ENCODE results near the gene SLC13A4. TPM values are rescaled to one million over a fixed set of nuclear protein-coding genes. Genes with fewer than 3 reads are reported as not detected.

The SLC13A4 gene
- total RNA-seq, 2 experiments from 2014 or later, result not detected

GRCh38 chr7:135645296-135645904, 82.6 kb downstream of the SLC13A4 start:
- intact Hi-C loops (cut with micrococcal nuclease; ENCODE audit: unreplicated experiment), result loop anchor here (2.0 to 5.0 kb wide), 2 partner anchors 133 to 363 kb away; no protein-coding TSS in a partner anchor
- no peak overlapping the region for H3K4me2 ChIP-seq (ENCODE audit: low read length)
- H3K4me1 ChIP-seq (ENCODE audit: insufficient read depth, low read length, poor library complexity, severe bottlenecking), result no peaks in the 10 kb centered on the region
- TF ChIP-seq EZH2phosphoT487 (IDR thresholded peaks at IDR 0.05; ENCODE audit: borderline replicate concordance, low read depth, low read length) (no peak), CTCF (conservative IDR thresholded peaks at IDR 0.05; ENCODE audit: low read length) (peak; percentile 84)
- no peak overlapping the region for H2AFZ ChIP-seq (ENCODE audit: low read length)
- no peaks in the 10 kb centered on the region for H3K79me2 ChIP-seq (ENCODE audit: insufficient read depth, low read depth, low read length)
- BruUV-seq (replicated peaks), result no TSS peak
- no peaks in the 10 kb centered on the region; the same call in 1 of the 2 replicates for H4K20me1 ChIP-seq (ENCODE audit: insufficient read depth, low read length)
- peaks cover 99% of the 10 kb centered on the region for H3K36me3 ChIP-seq (ENCODE audit: insufficient read depth, low read length)
- POLR2A ChIA-PET, result interaction anchor here (0.6 to 1.3 kb wide), 12 partner anchors 14 to 364 kb away, joined by 3 to 5 read pairs (median 3); partner anchors contain the start of gene STMP1
- CTCF ChIA-PET (ENCODE audit: unreplicated experiment), result interaction anchor here (0.6 to 1.3 kb wide), 6 partner anchors 20 to 371 kb away, joined by 3 to 5 read pairs (median 4); no protein-coding TSS in a partner anchor
- H3K9me3 ChIP-seq (ENCODE audit: low read length), result no peaks in the 10 kb centered on the region
- no peaks in the 10 kb centered on the region for H3K9me2 ChIP-seq (ENCODE audit: insufficient read depth, low read length)
- peak; percentile 66 for DNase-seq (ENCODE audit: low spot score)
- no peak overlapping the region for H3K27ac ChIP-seq (ENCODE audit: low read depth, low read length, poor library complexity, severe bottlenecking)
- no peak overlapping the region for H3K4me3 ChIP-seq (ENCODE audit: low read depth, low read length, poor library complexity, severe bottlenecking)

- no peak overlapping the region for H3K27ac ChIP-seq (ENCODE audit: low read depth, low read length, poor library complexity, severe bottlenecking)
- H2AFZ ChIP-seq (ENCODE audit: low read length), result no peak overlapping the region
- ChIA-PET POLR2A (interaction anchor here (0.8 to 1.3 kb wide), 5 partner anchors 15 to 322 kb away, joined by 3 to 5 read pairs (median 3); no protein-coding TSS in a partner anchor), CTCF (ENCODE audit: unreplicated experiment) (interaction anchor here (1.0 to 1.3 kb wide), 2 partner anchors 357 to 370 kb away, joined by 4 to 5 read pairs; no protein-coding TSS in a partner anchor)
- no TSS peak for BruUV-seq (replicated peaks)
- no peaks in the 10 kb centered on the region for H3K9me2 ChIP-seq (ENCODE audit: insufficient read depth, low read length)
- H3K9me3 ChIP-seq (ENCODE audit: low read length), result no peaks in the 10 kb centered on the region
- H3K79me2 ChIP-seq (ENCODE audit: insufficient read depth, low read depth, low read length), result no peaks in the 10 kb centered on the region
- H3K4me2 ChIP-seq (ENCODE audit: low read length), result no peak overlapping the region
- TF ChIP-seq EZH2phosphoT487 (IDR thresholded peaks at IDR 0.05; ENCODE audit: borderline replicate concordance, low read depth, low read length) (no peak), CTCF (conservative IDR thresholded peaks at IDR 0.05; ENCODE audit: low read length) (no peak)
- no peak for DNase-seq (ENCODE audit: low spot score)
- H3K4me3 ChIP-seq (ENCODE audit: low read depth, low read length, poor library complexity, severe bottlenecking), result no peak overlapping the region
- H3K36me3 ChIP-seq (ENCODE audit: insufficient read depth, low read length), result peaks cover 100% of the 10 kb centered on the region
- intact Hi-C loops (cut with micrococcal nuclease; ENCODE audit: unreplicated experiment), result loop anchor here (2.0 to 5.0 kb wide), 3 partner anchors 42 to 362 kb away; no protein-coding TSS in a partner anchor
- H4K20me1 ChIP-seq (ENCODE audit: insufficient read depth, low read length), result no peaks in the 10 kb centered on the region; the same call in 1 of the 2 replicates
- no peaks in the 10 kb centered on the region for H3K4me1 ChIP-seq (ENCODE audit: insufficient read depth, low read length, poor library complexity, severe bottlenecking)
Measured at GRCh38 chr7:135644729-135645128, 83.3 kb downstream of the SLC13A4 start.

All from OCI-LY7 (cell line).